GM19467 (cell line): ENCODE data around the gene OVOL3.
"Not testable (repeated sequence)": the region's sequence is repeated elsewhere in the genome, so short reads cannot be mapped to it uniquely, and the experiment has no call there.

Source experiments
- ATAC-seq: cut with Tn5 transposase; IDR thresholded peaks from one replicate; pipeline ENCODE4 v1.9.1; 2021; ENCODE audit warnings: mild to moderate bottlenecking, moderate library complexity; ENCODE audit not compliant: unreplicated experiment

Gene OVOL3

GRCh38 chr19:36125557-36125956 lies 14.6 kb downstream of the OVOL3 start:
- ATAC-seq: no peak

DNA sequence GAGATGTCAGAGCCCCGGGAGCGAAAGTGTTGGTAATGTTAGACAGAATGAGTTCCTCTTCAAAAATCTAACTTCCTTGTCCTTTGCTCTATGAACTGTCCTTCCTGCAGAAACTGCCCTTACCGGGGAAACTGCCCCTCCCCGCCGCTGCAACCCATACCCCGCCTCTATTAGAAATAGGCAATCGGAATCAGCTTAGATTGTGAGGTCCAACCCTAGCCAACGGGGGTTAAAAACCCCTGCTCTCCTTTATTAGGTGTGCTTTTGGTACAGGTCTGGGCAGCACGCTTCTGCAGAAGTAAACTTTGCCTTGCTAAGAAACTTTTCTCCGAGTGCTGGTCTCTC lies 17.4 kb downstream of the OVOL3 start:
- no peak for ATAC-seq

- not testable (repeated sequence) for ATAC-seq
Measured at GRCh38 chr19:36131221-36131620, 20.3 kb downstream of the OVOL3 start.

GRCh38 chr19:36134867-36135266 lies 23.9 kb downstream of the OVOL3 start:
- ATAC-seq: not testable (repeated sequence)

GRCh38 chr19:36136964-36137686 lies 26.2 kb downstream of the OVOL3 start:
- ATAC-seq: no peak

DNA sequence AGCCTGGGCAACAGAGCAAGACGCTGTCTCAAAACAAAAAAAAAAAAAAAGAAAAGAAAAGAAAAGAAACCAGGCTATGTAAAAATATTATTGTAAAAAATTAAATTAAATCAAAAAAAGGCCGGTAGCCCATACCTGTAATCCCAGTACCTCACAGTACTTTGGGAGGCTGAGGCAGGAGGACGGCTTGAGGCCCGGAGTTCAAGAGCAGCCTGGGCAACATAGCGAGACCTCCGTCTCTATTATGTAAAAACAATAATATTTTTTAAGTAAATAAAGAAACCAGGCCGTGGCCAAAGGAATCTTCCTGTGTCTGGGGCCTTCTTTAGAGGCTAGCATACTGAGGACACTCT lies 28.2 kb downstream of the OVOL3 start:
- ATAC-seq: no peak

- peak; percentile 80 for ATAC-seq
Measured at GRCh38 chr19:36139473-36140303, 28.7 kb downstream of the OVOL3 start, which contains the start of gene CAPNS1. TSS of gene CAPNS1 (plus strand) at chr19:36140066. CDS start at chr19:36141012, 946 bp downstream.

- ATAC-seq: no peak
Measured at GRCh38 chr19:36140304-36141038, 29.5 kb downstream of the OVOL3 start.

- ATAC-seq: peak; percentile 40
Measured at GRCh38 chr19:36141039-36141927, 30.3 kb downstream of the OVOL3 start.

GRCh38 chr19:36142046-36142445 lies 31.1 kb downstream of the OVOL3 start:
- ATAC-seq: no peak

DNA sequence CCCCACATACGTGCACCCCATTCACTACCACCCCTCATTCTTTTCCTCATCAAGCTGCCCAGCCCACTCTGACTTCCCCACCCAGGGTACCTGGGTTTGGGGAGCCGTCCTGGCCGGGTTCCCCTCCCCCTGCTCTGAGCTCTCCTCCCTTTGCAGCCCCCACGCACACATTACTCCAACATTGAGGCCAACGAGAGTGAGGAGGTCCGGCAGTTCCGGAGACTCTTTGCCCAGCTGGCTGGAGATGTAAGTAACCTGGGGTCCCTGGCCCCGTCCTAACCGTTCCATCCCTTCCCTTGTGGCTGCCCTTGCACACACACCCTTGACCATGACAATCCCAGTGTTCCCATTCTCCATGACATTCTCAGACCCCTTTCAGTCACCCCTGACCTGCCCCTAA lies 31.6 kb downstream of the OVOL3 start:
- ATAC-seq: no peak

GRCh38 chr19:36144624-36145023 lies 33.7 kb downstream of the OVOL3 start:
- no peak for ATAC-seq

DNA sequence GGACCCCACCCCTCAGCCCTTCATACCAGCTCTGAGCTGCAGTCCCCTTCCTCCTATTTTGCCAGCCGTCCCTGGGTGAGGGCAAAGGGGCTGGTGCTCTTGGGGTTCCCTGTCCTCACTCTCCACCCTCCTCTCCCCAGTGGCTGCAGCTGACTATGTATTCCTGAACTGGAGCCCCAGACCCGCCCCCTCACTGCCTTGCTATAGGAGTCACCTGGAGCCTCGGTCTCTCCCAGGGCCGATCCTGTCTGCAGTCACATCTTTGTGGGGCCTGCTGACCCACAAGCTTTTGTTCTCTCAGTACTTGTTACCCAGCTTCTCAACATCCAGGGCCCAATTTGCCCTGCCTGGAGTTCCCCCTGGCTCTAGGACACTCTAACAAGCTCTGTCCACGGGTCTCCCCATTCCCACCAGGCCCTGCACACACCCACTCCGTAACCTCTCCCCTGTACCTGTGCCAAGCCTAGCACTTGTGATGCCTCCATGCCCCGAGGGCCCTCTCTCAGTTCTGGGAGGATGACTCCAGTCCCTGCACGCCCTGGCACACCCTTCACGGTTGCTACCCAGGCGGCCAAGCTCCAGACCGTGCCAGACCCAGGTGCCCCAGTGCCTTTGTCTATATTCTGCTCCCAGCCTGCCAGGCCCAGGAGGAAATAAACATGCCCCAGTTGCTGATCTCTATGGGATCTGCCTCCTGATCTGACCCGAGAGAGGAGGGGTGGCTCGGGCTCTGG lies 38.9 kb downstream of the OVOL3 start:
- ATAC-seq: no peak

DNA sequence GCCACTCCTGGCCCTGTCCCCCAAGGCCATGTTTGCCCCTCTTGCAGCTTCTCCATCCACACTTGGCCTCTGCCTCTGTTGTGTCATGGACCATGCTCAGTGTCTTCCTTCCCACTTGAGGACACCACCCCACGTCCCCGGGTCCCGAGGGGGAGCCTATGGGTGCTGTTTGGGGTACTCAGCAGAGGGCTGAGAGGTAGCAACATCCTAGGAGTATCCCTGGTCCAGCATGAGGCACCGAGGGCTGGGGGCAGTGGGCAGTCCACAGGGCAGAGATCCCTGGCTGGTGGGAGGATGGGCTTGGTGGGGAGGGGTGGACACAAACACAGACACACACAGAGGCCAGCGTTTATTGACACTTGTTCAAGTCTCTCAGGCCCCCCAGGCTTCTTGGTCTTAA lies 39.6 kb downstream of the OVOL3 start:
- ATAC-seq: no peak

- ATAC-seq: no peak
Measured at GRCh38 chr19:36151144-36152018, 40.4 kb downstream of the OVOL3 start.

GRCh38 chr19:36152019-36152351 lies 41.0 kb downstream of the OVOL3 start:
- no peak for ATAC-seq

GRCh38 chr19:36152352-36153091 lies 41.6 kb downstream of the OVOL3 start, which contains the start of gene COX7A1:
TSS of gene COX7A1 (minus strand) at chr19:36152447. CDS start at chr19:36152407, 40 bp downstream.
- ATAC-seq: no peak

GRCh38 chr19:36153126-36153525 lies 42.2 kb downstream of the OVOL3 start:
- no peak for ATAC-seq
